Measurements from ENCODE around the gene PPP6R2.
"Not testable (repeated sequence)": the region's sequence is repeated elsewhere in the genome, so short reads cannot be mapped to it uniquely, and the experiment has no call there.

Gene PPP6R2

GRCh38 chr22:50346470-50346869, 3.3 kb downstream of the PPP6R2 start:
- DNase-seq, result no peak

- DNase-seq, result no peak
Measured at GRCh38 chr22:50347157-50347556, 4.0 kb downstream of the PPP6R2 start.

- DNase-seq, result no peak
Measured at GRCh38 chr22:50348058-50348457, 4.9 kb downstream of the PPP6R2 start.

GRCh38 chr22:50356186-50356585, 13.1 kb downstream of the PPP6R2 start:
- no peak for DNase-seq

- no peak for DNase-seq
Measured at GRCh38 chr22:50357222-50357621, 14.1 kb downstream of the PPP6R2 start.

DNA sequence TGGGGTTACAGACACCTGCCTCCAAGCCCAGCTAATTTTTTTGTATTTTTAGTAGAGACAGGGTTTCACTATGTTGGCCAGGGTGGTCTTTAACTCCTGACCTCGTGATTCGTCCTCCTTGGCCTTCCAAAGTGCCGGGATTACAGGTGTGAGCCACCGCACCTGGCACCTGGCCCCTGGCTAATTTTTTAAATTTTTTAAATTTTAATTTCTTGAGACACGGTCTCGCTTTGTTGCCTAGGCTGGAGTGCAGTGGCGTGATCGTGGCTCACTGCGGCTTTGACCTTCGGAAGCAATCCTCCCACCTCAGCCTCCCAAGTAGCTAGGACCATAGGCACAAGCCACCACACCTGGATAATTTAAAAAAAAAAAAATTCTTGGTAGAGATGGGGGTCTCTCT, 14.6 kb downstream of the PPP6R2 start:
- no peak for DNase-seq

DNA sequence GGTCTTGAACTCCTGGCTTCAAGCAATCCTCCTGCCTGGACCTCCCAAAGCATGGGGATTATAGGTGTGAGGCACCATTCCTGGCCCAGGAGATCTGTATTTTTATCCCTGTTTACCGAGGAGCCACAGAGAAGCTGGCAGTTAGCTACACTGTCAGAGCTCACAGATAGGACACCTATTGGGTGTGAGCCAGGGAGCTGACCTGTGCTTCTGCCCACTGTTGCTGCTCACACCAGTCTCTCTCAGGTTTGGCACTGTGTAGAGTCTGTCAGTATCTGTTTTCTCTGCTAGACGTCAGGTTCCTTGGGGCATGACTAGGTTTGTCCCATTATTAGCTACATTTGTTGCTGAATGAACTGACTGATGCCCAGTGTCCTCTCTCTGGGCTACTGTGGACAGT, 17.5 kb downstream of the PPP6R2 start:
- no peak for DNase-seq

GRCh38 chr22:50361222-50361621, 18.1 kb downstream of the PPP6R2 start:
- no peak for DNase-seq

GRCh38 chr22:50361688-50362087, 18.6 kb downstream of the PPP6R2 start:
- no peak for DNase-seq

- no peak for DNase-seq
Measured at GRCh38 chr22:50363166-50363802, 20.2 kb downstream of the PPP6R2 start.

- not testable (repeated sequence) for DNase-seq
Measured at GRCh38 chr22:50363803-50364194, 20.7 kb downstream of the PPP6R2 start.

DNA sequence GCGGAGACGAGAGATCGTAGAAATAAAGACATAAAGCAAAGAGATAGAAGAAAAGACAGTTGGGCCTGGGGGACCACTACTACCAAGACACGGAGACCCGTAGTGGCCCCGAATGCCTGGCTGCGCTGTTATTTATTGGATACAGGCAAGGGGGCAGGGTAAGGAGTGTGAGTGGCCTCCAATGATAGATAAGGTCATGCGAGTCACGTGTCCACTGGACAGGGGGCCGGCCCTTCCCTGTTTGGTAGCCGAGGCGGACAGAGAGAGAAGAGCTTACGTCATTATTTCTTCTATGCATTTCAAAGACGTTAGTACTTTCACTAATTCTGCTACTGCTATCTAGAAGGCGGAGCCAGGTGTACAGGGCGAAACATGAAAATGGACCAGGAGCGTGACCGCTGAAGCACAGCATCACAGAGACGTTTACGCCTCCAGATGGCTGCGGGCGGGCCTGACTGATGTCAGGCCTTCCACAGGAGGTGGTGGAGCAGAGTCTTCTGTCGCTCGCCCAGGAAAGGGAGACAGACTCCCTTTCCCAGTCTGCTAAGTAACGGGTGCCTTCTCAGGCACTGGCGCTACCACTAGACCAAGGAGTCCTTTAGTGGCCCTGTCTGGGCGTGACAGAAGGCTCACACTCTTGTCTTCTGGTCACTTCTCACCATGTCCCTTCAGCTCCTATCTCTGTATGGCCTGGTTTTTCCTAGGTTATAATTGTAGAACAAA, 24.8 kb downstream of the PPP6R2 start:
- no peak for DNase-seq

GRCh38 chr22:50371101-50371648, 28.0 kb downstream of the PPP6R2 start:
- no peak for DNase-seq

GRCh38 chr22:50376085-50376651, 33.0 kb downstream of the PPP6R2 start:
- no peak for DNase-seq

DNA sequence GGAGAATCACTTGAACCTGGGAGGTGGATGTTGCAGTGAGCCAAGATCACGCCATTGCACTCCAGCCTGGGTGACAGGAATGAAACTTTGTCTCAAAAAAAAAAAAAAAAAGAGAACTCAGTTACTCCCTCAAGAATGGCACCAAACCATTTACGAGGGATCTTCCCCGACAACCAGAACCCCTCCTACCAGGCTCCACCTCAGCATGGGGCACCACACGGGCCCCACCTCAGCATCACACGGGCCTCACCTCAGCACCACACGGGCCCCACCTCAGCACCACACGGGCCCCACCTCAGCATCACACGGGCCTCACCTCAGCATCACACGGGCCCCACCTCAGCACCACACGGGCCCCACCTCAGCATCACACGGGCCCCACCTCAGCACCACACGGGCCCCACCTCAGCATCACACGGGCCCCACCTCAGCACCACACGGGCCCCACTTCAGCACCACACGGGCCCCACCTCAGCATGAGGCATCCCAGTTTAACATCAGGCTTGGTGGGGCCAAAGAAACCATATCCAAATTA, 38.0 kb downstream of the PPP6R2 start:
- not testable (repeated sequence) for DNase-seq

- DNase-seq, result no peak
Measured at GRCh38 chr22:50396751-50397370, 53.7 kb downstream of the PPP6R2 start.

DNA sequence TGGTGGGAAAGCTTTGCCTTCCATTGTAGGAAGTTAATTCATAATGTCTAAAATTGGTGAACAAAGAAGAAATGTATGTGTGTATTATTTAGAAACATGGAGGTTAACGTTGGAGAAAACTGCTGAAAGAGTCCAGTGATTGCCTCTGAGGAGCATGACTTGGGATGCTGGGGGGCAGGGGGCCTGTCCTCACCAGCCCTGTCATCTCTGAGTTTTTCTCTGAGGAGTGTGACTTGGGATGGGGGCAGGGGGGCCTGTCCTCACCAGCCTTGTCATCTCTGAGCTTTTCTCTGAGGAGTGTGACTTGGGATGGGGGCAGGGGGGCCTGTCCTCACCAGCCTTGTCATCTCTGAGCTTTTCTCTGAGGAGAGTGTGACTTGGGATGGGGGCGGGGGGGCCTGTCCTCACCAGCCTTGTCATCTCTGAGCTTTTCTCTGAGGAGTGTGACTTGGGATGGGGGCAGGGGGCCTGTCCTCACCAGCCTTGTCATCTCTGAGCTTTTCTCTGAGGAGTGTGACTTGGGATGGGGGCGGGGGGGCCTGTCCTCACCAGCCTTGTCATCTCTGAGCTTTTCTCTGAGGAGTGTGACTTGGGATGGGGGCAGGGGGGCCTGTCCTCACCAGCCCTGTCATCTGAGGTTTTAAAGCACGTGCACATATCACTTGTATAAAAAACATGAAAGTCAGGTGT, 54.4 kb downstream of the PPP6R2 start:
- DNase-seq, result not testable (repeated sequence)

DNA sequence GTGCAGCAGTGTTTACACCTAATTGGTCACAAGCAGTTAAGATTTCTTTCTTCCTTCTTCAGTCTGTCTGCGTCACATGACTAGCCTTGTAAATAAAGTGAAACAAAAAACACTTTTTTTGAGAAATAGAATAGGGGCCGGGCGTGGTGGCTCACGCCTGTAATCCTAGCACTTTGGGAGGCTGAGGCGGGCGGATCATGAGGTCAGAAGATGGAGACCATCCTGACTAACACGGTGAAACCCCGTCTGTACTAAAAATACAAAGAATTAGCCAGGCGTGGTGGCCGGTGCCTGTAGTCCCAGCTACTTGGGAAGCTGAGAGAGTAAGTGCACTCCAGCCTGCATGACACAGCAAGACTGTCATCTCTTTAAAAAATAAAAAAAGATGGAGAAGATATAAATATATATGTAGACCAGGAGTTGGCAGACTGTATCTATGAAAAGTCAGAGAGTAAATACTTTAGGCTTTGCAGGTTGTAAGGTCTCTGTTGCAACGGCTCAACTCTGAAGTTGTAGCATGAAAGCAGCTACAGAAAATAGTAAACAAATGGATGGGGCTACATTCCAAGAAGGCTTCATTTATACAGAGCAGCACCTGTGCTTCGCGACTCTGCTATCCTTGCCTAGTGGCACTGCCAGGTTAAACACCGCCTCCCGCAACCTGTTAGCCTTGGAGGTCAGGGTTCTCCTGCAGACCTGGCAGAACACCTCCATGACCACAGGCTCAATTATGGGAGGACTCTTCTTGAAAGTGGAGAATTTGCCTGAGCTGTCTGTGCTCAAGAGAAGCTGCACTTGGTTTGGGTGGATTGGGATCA, 55.9 kb downstream of the PPP6R2 start:
- no peak for DNase-seq

DNA sequence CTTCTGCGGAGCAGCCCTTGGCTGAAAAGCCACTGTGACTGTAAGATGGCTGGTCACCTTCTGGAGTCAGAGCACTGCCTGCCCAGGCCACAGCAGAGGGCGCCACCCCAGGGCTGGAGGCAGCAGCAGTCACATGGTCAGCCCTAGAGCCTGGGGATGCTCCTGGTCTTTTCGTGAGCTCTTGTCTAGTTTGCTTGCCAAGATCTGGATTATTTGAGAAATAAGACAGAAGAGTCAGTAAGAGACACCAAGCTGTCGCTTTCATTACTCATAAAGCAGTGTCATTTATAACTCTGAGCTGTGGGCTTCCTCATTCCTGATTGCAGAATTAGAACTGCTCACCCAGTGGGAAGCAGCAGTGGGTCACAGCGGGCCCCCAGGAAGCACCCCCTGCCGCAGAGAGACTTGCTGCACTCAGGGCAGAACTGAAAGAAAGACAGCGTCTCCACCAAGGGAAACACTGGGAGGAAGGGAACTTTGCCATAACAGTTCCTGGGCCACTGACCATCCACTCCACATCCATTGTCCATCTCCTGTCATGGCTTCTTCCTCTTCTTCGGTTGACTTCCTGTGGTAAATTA, 56.7 kb downstream of the PPP6R2 start:
- DNase-seq, result no peak

DNA sequence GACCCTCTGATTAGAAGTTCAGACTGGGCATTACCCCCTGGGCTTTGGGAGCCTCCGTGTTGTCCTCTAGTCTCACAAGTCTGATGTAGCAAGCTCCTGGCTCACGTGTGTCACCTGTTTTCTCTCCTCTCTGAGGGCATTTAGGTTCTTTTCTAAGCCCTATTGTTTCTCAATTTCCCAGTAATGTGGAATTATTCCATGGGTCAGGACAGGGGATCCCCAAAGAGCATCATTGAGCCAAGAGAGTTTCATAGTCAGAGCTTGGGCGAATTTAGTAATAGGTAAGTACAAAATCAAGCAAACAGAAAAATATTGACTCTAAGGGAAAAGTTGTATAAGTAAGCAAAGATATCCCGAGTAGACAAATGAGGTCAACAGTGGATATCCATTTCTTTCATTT, 57.3 kb downstream of the PPP6R2 start:
- no peak for DNase-seq

DNA sequence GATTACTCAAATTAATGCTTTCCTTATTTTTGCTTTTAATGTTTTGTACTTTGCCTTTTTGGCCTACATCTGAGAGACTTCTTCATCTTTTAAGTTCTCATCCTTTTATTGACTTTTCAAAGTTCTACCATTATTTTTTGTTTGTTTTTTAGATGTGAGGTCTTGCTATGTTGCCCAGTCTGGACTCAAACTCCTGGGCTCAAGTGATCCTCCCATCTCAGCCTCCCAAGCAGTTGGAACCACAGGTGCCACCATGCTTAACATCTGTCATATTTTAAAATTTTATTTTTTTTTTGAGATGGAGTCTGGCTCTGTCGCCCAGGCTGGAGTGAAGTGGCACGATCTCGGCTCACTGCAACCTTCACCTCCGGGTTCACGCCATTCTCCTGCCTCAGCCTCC, 57.8 kb downstream of the PPP6R2 start:
- no peak for DNase-seq

All from effector CD8-positive, alpha-beta T cell (primary cell).